HG03139 (cell line): ENCODE data around the gene OCA2.
"Not testable (repeated sequence)": the region's sequence is repeated elsewhere in the genome, so short reads cannot be mapped to it uniquely, and the experiment has no call there.

Experiments used
- ATAC-seq: cut with Tn5 transposase; IDR thresholded peaks from one replicate; pipeline ENCODE4 v1.9.1; 2021; ENCODE audit not compliant: unreplicated experiment

OCA2 gene

DNA sequence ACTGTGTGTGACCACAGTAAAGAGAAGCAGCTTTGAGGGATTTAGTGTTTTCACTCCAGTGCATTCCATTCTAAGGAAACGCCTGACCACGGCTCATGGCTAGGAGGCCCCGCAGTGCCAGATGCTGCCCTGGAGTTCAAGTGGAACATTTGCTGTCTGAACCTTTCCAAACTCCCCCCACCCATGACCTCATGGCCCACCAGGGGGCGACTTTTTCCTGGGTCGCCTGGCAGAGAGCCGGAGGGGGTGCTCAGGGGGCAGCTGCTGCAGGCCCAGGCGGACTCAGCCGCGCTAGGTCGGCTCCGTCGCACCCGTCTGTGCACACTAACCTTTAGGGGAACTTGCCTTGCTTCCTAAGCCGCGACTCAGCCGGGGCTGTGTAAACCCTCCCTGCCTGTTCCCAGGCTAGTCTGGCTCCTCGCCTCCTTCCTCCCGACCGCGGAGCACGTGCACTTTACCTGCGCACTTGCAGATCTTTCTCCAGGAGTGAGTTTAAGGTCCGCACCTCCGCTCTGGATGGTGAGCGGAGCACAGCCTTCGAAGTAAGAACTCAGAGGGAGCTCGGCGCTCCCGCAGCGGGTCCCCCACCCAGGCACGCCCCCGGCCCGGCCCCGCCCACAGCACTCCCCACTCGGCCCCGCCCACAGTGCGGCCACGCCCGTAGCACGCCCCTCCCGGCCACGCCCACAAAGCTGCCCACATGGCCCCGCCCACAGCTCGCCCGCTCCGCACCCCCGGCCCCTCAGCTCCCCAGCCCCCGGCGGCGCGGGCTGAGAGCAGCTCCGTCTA, at the start of gene OCA2:
Gene OCA2, minus strand, starts transcription at position 550 of the 789 bp plus-strand sequence. CDS start 17,441 bp downstream, outside the sequence.
- ATAC-seq: no peak

DNA sequence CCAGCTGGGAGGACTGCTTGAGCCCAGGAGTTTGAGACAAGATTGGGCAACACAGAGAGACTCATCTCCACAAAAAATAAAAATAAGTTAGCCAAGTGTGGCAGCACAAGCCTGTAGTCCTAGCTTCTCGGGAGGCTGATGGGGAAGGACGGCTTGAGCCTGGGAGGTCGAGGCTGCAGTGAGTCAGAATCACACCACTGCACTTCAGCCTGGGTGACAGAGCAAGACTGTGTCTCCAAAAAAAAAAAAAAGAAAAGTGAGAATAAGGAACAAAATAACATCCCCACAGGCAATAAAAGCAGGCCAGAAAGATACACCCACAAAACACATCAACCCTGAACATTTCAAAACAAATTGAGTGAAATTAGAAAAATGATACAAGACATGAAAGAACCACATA, 48.7 kb upstream of the OCA2 start:
- no peak for ATAC-seq

DNA sequence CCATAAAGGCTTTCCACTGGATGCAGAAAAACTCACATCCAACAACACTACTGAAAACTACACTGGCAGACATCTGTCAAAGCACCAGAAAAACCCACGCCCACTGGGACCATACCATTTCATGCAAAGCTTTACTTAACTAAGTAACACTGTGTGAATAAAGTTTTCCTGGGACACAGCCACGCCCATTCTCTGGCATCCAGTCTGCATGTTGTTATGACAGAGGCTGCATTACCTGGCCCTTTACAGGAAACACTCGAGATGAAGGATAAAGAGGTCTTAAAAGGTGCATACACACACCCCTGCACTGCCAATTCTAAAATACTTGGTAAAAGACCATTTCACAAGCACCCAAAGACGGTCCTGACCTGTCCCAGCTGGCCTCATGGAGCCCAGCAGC, 46.3 kb upstream of the OCA2 start:
- ATAC-seq: not testable (repeated sequence)

DNA sequence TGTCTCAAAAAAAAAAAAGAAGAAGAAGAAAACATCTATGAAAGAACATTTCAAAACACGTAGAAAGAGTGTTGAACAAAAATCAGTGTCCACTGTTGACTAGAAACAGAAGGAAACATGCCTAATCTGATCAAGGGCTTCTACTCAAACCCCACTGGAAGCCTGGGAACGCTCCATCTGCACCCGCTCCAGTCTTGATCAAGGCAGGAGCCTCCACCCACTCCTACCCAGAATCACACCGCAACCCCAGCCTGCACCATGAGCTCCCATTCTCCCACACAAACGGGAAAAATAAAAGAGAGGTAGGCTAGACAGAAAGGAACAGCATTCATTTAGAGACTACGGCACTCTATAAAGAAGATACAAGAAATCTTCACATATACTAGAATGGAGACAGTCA, 40.9 kb upstream of the OCA2 start:
- ATAC-seq: no peak

DNA sequence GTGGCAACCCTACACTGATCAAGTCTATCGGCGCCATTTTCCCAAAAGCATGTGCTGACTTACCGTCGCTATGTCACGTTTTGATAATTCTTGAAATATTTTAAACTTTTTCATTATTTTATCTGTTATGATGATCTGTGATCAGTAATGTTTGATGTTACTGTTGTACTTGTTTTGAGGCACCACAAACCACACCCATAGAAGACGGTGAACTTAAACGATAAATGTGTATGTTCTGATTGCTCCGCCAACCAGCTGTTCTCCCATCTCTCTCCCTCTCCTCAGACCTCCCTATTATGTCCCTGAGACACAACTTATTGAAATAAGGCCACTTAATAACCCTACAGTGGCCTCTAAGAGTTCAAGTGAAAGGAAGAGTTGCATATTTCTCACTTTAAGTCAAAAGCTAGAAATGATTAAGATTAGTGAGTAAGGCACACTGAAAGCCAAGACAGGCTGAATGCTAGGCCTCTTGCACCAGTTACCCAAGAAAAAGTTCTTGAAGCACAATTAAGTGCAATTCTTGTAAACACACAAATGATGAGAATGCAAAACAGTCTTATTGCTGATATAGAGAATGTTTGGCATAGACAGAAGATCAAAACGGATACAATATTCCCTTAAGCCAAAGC, 38.4 kb upstream of the OCA2 start:
- ATAC-seq: not testable (repeated sequence)

DNA sequence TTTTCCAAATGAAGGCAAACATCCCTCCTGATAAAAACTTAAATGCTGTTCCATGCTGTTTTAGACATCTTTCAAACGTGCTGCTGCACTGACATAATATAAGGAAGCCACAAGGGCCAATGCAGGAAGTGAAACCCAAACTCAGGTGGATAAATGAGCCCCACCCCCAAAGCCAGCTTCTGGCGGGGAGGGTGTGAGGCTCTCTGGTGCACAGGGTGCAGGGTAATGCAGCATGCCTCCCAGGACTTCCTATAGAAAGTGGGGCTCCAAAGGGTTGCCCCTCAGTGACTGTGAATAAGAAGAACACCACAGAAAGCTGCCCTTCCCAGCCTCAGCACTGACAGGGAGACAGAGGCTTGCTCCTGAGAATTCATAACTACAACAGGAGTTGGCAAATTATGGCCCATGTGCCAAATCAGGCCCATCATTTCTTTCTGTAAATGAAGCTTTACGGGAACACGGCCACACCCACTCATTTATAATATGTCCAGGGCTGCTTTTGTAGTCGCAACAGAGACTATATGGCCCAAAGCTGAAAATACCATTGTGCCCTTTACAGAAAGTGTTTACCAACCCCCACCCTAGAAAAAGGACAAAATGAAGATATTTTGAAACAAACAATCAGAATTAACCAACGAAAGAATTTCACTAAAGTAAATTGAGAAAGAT, 37.3 kb upstream of the OCA2 start:
- peak; percentile 99 for ATAC-seq

DNA sequence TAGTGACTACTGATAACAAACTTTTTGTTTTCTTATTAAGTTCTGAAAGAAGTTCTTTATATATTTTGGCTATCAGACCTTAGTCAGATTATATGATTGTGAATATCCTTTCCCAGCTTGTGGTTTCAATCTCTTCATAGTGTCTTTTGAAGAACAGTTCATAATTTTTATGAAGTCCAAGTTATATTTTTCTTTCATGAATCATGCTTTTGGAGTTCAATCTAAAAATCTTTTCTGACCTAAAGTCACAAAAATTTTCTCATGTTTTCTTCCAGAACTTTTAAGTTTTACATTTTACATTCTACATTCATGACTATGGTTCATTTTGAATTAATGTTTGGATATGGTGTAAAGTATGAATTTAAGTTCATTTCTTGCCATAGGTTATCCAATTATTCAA, 34.2 kb upstream of the OCA2 start:
- ATAC-seq: no peak

DNA sequence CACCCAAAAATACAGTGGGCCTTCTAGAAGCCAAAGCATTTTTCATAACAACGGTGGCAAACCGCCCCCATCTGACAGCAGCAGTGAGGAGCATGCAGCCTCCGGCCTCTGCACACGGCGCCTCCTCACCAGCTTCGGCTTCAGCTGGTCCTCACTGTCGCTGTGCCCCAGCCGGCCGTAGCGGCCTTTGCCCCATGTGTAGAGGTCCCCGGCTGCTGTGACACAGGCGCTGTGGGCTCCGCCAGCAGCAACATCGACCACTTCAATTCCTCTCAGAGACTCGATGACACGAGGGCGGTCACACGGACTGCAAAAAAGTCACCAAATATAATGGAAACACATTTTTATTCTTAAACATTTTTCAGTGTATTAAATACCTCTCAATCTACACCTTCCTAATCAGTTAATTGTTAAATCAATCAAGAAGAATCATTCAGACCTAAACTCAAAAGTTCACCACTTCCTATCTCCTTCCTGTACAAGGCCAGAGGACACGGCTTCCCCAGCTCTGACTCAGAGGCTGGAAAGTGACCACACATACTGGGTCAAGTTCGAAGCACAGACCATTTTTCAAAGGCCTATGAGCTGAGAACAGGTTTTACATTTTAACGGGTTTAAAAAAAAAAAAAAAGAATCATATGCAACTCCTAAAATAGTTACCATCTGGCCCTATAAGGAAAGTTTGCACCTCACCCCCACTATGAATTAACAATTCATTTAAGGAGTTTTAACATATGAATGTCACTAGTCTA, 33.6 kb upstream of the OCA2 start:
- no peak for ATAC-seq

DNA sequence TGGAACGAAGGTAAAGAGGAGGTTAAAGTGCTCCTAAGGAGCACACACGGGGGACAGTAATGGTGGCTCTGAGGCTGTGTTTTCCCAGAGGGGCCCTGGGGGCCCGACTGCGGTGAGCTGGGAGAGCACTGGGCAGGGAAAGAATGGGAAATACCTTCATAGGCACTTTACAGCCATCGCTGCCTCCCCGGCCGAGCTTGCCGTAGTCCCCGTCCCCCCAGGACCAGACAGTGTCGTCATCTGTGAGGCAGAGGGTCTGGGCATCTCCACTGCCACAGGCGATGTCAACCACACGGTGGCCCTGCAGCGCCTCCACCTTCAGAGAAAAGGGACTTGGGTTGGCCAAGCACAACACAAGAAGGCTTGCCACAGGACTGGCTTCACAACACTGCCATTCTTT, 32.8 kb upstream of the OCA2 start:
- no peak for ATAC-seq

DNA sequence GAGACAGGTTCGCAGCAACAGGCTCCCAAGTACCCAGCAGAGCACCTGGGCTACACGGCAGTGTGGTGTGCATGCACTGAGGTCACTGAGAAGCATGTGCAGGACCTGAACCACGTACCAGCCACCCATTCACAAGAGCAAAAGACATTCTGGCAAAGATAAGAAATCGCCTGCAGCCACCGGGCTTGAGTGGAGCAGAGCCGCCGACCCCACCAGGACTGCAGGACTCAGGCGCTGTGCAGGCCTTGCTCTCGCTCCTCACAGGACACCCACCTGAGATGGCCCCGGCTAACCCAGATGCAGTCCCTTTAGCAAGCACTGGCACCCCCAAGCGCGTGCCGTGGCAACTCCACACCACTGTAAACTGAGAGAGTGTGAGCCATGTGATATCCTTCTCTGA, 32.3 kb upstream of the OCA2 start:
- ATAC-seq: no peak

DNA sequence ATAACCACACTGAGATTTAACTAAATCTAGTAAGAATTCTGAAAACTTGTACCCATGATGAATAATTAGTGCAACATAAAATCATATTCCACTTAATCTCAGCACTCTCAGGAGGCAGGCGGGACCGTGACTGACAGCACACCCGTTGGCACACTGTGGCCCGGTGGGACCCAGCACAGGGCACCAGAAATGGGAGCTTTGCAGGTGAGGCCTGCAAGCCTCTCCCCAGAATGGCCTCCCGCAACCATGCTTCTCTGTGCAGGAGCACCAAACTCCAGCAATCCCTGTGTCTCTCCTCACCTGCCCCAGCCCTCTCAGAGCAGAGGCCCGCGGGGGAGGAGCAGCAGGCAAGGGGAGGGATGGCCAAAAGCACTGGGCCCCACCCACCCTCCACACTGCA, 31.5 kb upstream of the OCA2 start:
- no peak for ATAC-seq

DNA sequence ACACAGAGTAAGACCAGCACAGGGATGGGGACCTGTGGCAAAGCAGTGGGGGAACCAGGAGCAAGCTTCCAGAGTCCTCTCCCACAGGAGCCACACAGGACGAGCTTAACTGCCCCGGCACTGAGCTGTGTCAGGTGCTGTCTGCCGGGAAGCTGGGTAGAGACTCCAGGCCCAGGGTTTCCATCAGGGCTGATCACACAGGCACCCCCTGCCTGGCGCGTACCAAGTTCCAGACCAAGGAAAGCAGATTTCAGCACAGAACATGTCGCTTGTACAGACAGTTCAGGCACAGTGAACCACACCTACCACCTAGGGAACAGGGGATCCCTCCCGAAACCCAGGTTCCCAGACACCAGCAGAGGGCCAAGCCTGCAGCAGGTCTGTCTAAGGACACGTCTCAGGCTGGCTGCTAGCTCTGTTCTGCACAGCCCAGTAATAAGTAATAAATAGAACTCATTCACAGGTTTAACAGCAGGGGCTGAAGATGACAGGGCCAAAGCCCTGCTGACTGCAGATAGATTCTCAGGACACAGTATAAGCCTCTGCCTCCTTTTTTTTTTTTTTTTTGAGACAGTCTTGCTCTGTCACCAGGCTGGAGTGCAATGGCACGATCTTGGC, 30.2 kb upstream of the OCA2 start:
- ATAC-seq: no peak

DNA sequence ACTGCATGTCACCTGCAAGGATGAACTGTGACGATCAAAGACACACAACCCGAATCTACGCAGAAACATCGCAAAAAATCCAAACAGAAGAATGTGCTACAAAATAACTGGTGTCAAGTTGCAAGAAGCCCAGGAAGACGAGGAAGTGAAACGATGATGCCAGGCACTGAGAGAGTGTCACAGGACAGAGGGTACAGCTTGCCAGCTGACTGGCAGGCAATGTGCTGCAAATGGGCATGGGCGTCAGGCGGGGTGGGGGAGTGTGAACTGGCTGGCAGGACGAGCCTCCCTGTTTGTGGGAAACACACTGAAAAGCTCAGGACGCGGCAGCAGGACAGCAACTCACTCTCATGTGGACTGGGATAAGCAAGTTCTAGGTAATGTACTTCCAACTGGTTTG, 28.9 kb upstream of the OCA2 start:
- ATAC-seq: no peak

DNA sequence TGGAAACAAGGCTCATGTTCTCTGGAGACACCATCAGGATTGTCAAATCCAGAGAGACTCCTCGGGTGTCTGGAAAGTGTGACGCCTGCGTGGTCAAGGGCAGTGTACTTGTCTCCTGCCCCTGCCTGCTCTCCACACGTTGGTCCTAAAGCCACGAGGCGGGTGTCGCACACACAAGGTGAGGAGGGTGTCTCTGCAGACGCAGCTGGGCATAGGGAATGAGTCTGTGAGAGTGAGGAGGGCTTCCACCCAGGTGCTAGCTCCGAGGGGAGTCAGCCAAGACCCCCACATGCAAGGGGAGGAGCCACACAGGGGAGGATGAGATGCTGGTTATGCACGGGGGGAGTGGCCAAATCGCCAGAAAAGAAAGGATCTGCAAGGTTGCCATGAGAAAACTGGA, 27.9 kb upstream of the OCA2 start:
- ATAC-seq: no peak

DNA sequence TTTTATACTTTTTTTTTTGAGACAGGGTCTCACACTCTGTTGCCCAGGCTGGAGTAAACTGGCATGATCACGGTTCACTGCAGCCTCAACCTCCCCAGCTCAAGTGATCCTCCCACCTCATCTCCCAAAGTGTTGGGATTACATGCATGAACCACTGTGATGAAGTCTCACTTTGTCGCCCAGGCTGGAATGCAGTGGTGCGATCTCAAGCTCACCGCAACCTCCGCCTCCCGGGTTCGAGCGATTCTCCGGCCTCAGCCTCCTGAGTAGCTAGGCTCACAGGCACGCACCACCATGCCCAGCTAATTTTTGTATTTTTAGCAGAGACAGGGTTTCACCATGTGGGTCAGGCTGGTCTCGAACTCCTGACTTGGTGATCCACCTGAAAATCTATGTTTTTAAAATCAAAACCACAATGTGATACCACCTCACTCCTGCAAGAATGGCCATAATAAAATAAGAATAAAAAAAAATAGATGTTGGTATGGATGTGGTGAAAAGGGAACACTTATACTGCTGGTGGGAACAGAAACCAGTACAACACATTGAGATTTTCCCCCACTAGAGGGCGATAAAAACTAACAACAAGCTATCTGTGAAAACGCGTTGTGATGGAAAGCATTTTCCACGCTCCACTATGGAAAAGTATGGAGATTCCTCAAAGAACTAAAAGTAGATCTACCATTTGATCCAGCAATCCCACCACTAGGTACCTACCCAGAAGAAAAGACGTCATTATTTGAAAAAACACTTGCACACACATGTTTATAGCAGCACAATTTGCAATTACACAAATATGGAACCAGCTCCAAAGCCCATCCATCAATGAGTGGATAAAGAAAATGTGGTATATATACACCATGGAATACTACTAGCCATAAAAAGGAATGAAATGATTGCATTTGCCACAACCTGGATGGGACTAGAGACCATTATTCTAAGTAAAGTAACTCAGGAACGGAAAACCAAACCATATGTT, 26.8 kb upstream of the OCA2 start:
- ATAC-seq: no peak

DNA sequence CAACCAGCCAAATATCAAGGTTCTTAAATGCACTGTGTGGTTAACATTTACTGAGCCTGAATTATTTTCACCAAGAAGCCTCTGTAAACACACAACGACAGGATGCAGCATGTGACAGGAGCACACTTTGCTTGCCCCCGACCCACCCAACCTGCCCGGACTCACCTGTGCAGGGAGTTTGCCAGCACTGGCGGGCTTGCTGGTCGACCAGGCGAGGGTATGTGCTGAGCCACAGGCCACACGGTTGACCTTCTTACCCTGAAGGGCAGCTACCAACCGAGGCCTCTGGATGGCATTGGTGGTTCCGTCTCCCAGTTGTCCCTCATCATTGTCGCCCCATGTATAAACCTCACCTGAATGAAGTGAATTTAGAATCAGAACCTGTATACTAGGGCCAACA, 25.7 kb upstream of the OCA2 start:
- no peak for ATAC-seq

DNA sequence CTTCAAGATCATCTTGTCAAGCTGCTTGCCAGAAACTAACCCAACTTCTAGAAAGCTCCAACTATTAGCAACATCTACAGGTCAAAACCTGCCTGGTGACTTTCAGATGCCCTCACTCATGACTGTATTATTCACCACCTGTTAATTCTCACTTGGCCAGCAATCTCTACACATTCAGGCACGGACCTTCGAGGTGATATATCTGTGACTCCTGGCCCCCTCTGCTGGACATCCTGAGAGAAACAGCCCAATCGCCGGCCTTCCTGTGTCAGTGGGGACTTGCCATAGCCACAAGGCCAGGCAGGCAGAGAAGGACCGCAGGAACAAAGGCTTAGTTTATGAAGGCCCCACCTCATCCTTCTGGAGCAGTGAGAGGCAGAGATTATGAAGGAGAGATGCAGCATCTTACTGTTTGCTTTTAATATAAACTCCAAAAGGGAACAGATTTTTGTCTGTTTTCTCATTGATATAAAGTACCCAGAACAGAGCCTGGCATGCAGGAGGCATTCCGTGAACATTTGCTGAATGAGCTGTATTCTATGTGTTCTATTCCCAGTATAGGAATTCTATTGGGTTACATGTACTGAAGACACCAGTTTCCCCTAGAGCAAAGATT, 24.4 kb upstream of the OCA2 start:
- ATAC-seq: no peak

DNA sequence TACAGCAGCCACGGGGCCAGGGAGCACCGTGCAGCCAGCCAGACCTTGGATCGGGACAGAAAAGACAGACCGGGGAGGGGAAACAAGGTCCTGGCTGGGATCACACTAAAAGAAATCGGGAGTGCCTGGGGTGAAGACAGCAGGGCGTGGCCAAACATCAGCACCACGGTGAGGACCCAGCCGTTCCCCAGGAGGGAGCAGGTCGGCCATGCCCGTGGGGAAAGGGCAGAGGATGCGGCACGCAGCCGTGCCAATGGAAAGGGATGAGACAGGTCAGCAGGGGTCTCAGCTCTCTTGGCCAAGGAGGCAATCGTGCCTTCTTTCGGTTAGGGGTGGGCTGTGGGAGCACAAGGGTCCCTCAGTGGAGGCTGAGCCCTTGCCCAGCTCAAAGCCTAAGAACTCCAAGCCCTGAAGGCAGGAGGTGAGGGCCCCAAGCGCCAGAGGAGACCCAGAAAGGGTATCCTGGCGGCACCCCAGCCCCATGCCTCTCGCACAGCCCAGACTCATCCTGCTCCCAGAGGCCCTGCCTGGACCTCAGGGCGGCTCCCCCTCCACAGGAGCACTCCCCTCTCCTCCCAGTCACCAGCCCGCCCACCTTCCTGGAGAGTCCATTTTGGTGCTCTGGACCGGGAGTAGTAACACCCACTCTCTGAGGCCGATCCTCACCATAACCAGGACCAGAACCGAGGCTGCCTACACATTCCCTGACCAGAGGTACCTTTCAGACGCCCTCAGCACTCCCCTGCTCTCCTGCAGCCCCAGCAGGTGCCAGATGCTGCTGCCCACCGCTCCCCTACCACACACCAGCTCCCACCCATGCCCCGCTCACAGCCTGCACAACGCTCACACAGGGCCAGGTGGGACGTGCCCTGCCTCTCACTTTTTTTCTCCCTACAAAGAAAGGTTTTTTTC, 23.2 kb upstream of the OCA2 start:
- no peak for ATAC-seq
